Liver (tissue), 9 donors: ENCODE measurements around the gene GRAMD2A. TPM values are rescaled to one million over a fixed set of nuclear protein-coding genes. Genes with fewer than 3 reads are reported as not detected.

Source experiments
- DNase-seq: peaks from one replicate; pipeline ENCODE4 v3.0.0-alpha.2; 2017; ENCODE audit warnings: low spot score
- H3K27ac ChIP-seq, 2 donors: one replicate each; pipeline ENCODE4 v1.7.0; 2013; ENCODE audit warnings: inconsistent platforms in 2 of 2, low read length in 2 of 2, control low read depth in 1 of 2, low read depth in 1 of 2, mild to moderate bottlenecking in 1 of 2
- H3K27me3 ChIP-seq, 4 donors: one replicate each; pipeline versions ENCODE4 v1.6.1 to v1.7.0; 2013; ENCODE audit warnings: low read length in 3 of 4, inconsistent platforms in 1 of 4, mild to moderate bottlenecking in 1 of 4, moderate library complexity in 1 of 4; ENCODE audit not compliant: control insufficient read depth in 4 of 4, insufficient read depth in 4 of 4
- H3K36me3 ChIP-seq, 4 donors: one replicate each; pipeline versions ENCODE4 v1.6.1 to v1.7.0; 2013; ENCODE audit warnings: low read length in 3 of 4, mild to moderate bottlenecking in 3 of 4, low read depth in 1 of 4, moderate library complexity in 1 of 4; ENCODE audit not compliant: control insufficient read depth in 4 of 4, insufficient read depth in 3 of 4
- H3K4me1 ChIP-seq, 4 donors: one replicate each; pipeline versions ENCODE4 v1.6.1 to v1.7.0; 2013; ENCODE audit warnings: low read length in 3 of 4, mild to moderate bottlenecking in 3 of 4, moderate library complexity in 1 of 4; ENCODE audit not compliant: control insufficient read depth in 4 of 4, insufficient read depth in 4 of 4
- H3K4me3 ChIP-seq, 3 donors: one replicate each; pipeline versions ENCODE4 v1.6.1 to v1.7.0; 2013; ENCODE audit warnings: low read length in 3 of 3, control low read depth in 1 of 3, low read depth in 1 of 3, mild to moderate bottlenecking in 1 of 3
- H3K9ac ChIP-seq, 2 donors: one replicate each; pipeline ENCODE4 v1.7.0; 2013; ENCODE audit warnings: low read length in 2 of 2, mild to moderate bottlenecking in 2 of 2, moderate library complexity in 2 of 2, control low read depth in 1 of 2, low read depth in 1 of 2
- H3K9me3 ChIP-seq, 4 donors: one replicate each; pipeline versions ENCODE4 v1.6.1 to v1.7.0; 2013; ENCODE audit warnings: low read length in 3 of 4; ENCODE audit not compliant: control insufficient read depth in 4 of 4
- ATF3 ChIP-seq: IDR thresholded peaks from 2 replicates; pipeline ENCODE4 v1.6.1; 2016; ENCODE audit warnings: antibody characterized with exemption
- EGR1 ChIP-seq, 2 donors: IDR thresholded peaks; 2 replicates each; pipeline ENCODE4 v1.6.1; 2016 to 2018; ENCODE audit warnings: antibody characterized with exemption in 2 of 2, low read depth in 2 of 2
- FOXA1 ChIP-seq: IDR thresholded peaks from 2 replicates; pipeline ENCODE4 v1.6.1; 2016; ENCODE audit warnings: antibody characterized with exemption
- FOXA2 ChIP-seq: IDR thresholded peaks from 2 replicates; pipeline ENCODE4 v1.6.1; 2016; ENCODE audit warnings: antibody characterized with exemption
- GABPA ChIP-seq, 2 donors: IDR thresholded peaks in 1 of 2; conservative IDR thresholded peaks in 1 of 2; 2 replicates each; pipeline ENCODE4 v1.6.1; 2016; ENCODE audit warnings: antibody characterized with exemption in 2 of 2, mild to moderate bottlenecking in 1 of 2, moderate library complexity in 1 of 2
- HNF4G ChIP-seq: IDR thresholded peaks from 2 replicates; pipeline ENCODE4 v1.6.1; 2016; ENCODE audit warnings: antibody characterized with exemption
- JUND ChIP-seq, 2 donors: IDR thresholded peaks; 2 replicates each; pipeline ENCODE4 v1.6.1; 2016; ENCODE audit warnings: antibody characterized with exemption in 2 of 2
- NR2F2 ChIP-seq: IDR thresholded peaks from 2 replicates; pipeline ENCODE4 v1.6.1; 2016; ENCODE audit warnings: antibody characterized with exemption
- RAD21 ChIP-seq, 2 donors: IDR thresholded peaks; 2 replicates each; pipeline ENCODE4 v1.6.1; 2016; ENCODE audit warnings: antibody characterized with exemption in 2 of 2, mild to moderate bottlenecking in 2 of 2
- RXRA ChIP-seq, 2 donors: IDR thresholded peaks; 2 replicates each; pipeline ENCODE4 v1.6.1; 2017 to 2018; ENCODE audit warnings: antibody characterized with exemption in 2 of 2, mild to moderate bottlenecking in 1 of 2
- SP1 ChIP-seq: IDR thresholded peaks from 2 replicates; pipeline ENCODE4 v1.6.1; 2018; ENCODE audit warnings: antibody characterized with exemption, mild to moderate bottlenecking
- YY1 ChIP-seq: IDR thresholded peaks from 2 replicates; pipeline ENCODE4 v1.6.1; 2016; ENCODE audit warnings: antibody characterized with exemption, mild to moderate bottlenecking
- WGBS: extraction: QIAGEN DNeasy Blood & Tissue Kit; methylation state at CpG from one replicate; pipeline ENCODE4 v1.1.7; 2013; 5-methylcytosine and 5-hydroxymethylcytosine counted together
- polyA plus RNA-seq, 2 donors: library from polyadenylated mRNA; stranded (reverse) in 1 of 2; unstranded in 1 of 2; fragments of 200-250 nt in 1 of 2; fragments of >200 nt in 1 of 2; fragmentation: Nextera tagmentation in 1 of 2; extraction: Ambion mirVana in 1 of 2; gene quantifications; one replicate each; pipeline versions ENCODE4 v1.2.1 to v1.2.3, GENCODE V29; 2013 to 2015
- total RNA-seq, 2 donors: library from RNA; depleted of rRNA; stranded (reverse); fragments of >200 nt; gene quantifications; one replicate each; pipeline ENCODE4 v1.2.3, GENCODE V29; 2014
- TF ChIP-seq, protein P1 (sequence below): IDR thresholded peaks from 2 replicates; pipeline ENCODE4 v1.6.1; 2016; ENCODE audit warnings: antibody characterized with exemption
- TF ChIP-seq, protein P2 (sequence below): IDR thresholded peaks from 2 replicates; pipeline ENCODE4 v1.6.1; 2016; ENCODE audit warnings: antibody characterized with exemption
- TF ChIP-seq, protein P3 (sequence below): fragments of 150-350 bp; IDR thresholded peaks from 2 replicates; pipeline ENCODE4 v1.5.1; 2017; ENCODE audit warnings: improper control_type of control experiment, low read depth, low read length; ENCODE audit not compliant: missing input control
- donor health status: healthy.
- donor health status: healthy.
- donor health status: healthy.
- donor health status: healthy.
- donor health status: healthy.

The GRAMD2A gene
- total and polyA plus RNA-seq, 4 donors, result not detected

DNA sequence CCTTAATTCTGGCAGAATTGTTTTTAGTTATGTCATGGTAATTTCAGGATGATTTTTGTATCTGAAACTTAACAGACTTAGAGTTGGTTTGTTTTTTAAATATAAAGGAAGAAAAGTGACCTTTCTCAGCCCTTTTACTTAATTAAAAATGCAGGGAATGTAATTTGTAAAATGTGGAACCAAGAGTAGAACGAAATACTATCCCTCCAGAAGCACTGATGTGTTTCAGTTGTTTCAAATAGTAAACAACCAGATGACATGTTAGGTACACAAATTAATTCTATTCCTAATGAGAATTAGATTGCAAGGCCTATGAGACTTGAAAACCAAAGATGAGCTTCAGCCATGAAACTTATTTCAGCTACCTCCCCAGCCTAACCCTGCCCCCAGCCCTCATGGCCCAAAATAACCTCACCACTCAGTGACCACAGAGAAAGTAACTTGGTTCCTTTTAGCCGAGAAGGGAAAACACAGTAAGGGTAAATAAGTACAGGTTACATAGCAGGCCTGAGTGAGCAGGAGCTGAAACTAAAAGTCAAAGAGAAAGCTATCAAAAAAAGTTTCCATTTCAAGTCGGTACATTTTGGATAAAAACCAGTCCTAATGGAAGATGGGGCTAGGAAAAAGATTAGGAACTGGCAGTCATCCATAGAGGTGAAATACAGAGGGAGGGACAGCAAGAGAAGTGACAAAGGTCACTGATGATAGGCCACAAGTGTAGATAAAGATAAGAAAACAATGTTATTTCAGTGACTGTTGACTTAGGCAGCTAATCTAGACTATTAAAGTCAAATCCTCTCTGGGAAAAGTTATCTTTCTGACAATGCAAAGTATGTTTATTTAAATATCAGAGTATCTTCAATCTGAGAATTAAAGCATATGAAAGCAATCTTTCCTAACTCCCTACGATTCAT lies 56.2 kb downstream of the GRAMD2A start (continued):
- TF ChIP-seq ATF3 (no peak), FOXA2 (peak; percentile 50), FOXA1 (no peak), JUND (IDR thresholded peaks at IDR 0.05) (peak; percentile 34 to 35)

DNA sequence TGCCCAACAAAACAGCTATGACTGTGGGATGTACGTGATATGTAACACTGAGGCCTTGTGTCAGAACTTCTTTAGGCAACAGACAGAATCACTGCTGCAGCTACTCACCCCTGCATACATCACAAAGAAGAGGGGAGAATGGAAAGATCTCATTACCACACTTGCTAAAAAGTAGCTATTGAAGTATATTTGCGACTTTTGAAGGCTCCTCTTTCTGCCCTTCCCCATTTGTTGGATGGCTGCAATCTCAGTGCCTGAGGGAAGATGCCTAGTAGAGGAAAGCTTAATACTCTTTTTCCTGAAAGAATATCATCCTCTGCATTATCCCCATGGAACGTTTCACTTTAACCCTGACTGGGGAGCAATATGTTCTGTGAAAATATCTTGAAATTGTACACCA lies 57.5 kb downstream of the GRAMD2A start:
- H3K9ac ChIP-seq, result no peak overlapping the region
- peaks cover 0 to 8% (median 3%) of the 10 kb centered on the region in 4 donors for H3K4me1 ChIP-seq
- H3K27ac ChIP-seq, result no peak overlapping the region
- H3K36me3 ChIP-seq, result no peaks in the 10 kb centered on the region
- H3K27me3 ChIP-seq, result no peaks in the 10 kb centered on the region
- DNase-seq, result no peak
- H3K9me3 ChIP-seq, result no peaks in the 10 kb centered on the region
- TF ChIP-seq, protein P1, sequence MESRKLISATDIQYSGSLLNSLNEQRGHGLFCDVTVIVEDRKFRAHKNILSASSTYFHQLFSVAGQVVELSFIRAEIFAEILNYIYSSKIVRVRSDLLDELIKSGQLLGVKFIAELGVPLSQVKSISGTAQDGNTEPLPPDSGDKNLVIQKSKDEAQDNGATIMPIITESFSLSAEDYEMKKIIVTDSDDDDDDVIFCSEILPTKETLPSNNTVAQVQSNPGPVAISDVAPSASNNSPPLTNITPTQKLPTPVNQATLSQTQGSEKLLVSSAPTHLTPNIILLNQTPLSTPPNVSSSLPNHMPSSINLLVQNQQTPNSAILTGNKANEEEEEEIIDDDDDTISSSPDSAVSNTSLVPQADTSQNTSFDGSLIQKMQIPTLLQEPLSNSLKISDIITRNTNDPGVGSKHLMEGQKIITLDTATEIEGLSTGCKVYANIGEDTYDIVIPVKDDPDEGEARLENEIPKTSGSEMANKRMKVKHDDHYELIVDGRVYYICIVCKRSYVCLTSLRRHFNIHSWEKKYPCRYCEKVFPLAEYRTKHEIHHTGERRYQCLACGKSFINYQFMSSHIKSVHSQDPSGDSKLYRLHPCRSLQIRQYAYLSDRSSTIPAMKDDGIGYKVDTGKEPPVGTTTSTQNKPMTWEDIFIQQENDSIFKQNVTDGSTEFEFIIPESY, result no peak
- TF ChIP-seq, protein P2, sequence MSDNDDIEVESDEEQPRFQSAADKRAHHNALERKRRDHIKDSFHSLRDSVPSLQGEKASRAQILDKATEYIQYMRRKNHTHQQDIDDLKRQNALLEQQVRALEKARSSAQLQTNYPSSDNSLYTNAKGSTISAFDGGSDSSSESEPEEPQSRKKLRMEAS, result no peak
- no peak for TF ChIP-seq SP1
- no peak for TF ChIP-seq GABPA (IDR thresholded peaks at IDR 0.05 in 1 of 2, conservative IDR thresholded peaks at IDR 0.05 in 1 of 2)
- WGBS, result 94% methylated on average over 3 of the region's 3 CpGs
- H3K4me3 ChIP-seq, result no peak overlapping the region

GRCh38 chr15:72139667-72140066 lies 57.9 kb downstream of the GRAMD2A start:
- Histone ChIP-seq H3K27me3 (no peaks in the 10 kb centered on the region), H3K4me3 (no peak overlapping the region), H3K36me3 (no peaks in the 10 kb centered on the region), H3K27ac (no peak overlapping the region), H3K9ac (no peak overlapping the region), H3K4me1 (peaks cover 0 to 8% (median 3%) of the 10 kb centered on the region in 4 donors), H3K9me3 (no peaks in the 10 kb centered on the region)
- DNase-seq, result no peak
- TF ChIP-seq RAD21 (IDR thresholded peaks at IDR 0.05) (no peak), NR2F2 (no peak), YY1 (no peak), FOXA2 (no peak), SP1 (no peak), JUND (IDR thresholded peaks at IDR 0.05) (no peak), RXRA (IDR thresholded peaks at IDR 0.05) (no peak), HNF4G (no peak), EGR1 (IDR thresholded peaks at IDR 0.05; ENCODE audit: low read depth in 2 of 2) (no peak)
- TF ChIP-seq, protein P2, result no peak
- TF ChIP-seq, protein P1, result no peak
- TF ChIP-seq, protein P3, sequence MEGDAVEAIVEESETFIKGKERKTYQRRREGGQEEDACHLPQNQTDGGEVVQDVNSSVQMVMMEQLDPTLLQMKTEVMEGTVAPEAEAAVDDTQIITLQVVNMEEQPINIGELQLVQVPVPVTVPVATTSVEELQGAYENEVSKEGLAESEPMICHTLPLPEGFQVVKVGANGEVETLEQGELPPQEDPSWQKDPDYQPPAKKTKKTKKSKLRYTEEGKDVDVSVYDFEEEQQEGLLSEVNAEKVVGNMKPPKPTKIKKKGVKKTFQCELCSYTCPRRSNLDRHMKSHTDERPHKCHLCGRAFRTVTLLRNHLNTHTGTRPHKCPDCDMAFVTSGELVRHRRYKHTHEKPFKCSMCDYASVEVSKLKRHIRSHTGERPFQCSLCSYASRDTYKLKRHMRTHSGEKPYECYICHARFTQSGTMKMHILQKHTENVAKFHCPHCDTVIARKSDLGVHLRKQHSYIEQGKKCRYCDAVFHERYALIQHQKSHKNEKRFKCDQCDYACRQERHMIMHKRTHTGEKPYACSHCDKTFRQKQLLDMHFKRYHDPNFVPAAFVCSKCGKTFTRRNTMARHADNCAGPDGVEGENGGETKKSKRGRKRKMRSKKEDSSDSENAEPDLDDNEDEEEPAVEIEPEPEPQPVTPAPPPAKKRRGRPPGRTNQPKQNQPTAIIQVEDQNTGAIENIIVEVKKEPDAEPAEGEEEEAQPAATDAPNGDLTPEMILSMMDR, result no peak
- WGBS, result over 99% methylated on average over 4 of the region's 4 CpGs
